Ascending aorta (tissue), 2 donors: ENCODE data around the gene LRRC53. TPM values are rescaled to one million over a fixed set of nuclear protein-coding genes. Genes with fewer than 3 reads are reported as not detected.
A peak's percentile ranks its signal among the peaks of the same experiment; 100 is the strongest.

Source experiments
- DNase-seq, 2 donors: peaks; one replicate each; pipeline ENCODE4 v3.0.0-alpha.2; 2019; ENCODE audit warnings: low spot score in 2 of 2
- H3K27ac ChIP-seq, 2 donors: fragments of 200-600 bp; sonication (generic); one replicate each; pipeline ENCODE4 v1.5.1; 2016 to 2017; ENCODE audit warnings: mild to moderate bottlenecking in 1 of 2
- H3K27me3 ChIP-seq: fragments of 200-600 bp; sonication (generic); one replicate; pipeline ENCODE4 v1.5.1; 2017
- H3K36me3 ChIP-seq, 2 donors: fragments of 200-600 bp; sonication (generic); one replicate each; pipeline ENCODE4 v1.5.1; 2016
- H3K4me1 ChIP-seq, 2 donors: fragments of 200-600 bp; sonication (generic); one replicate each; pipeline ENCODE4 v1.5.1; 2016 to 2017; ENCODE audit warnings: mild to moderate bottlenecking in 1 of 2
- H3K4me3 ChIP-seq, 2 donors: fragments of 200-600 bp; sonication (generic); one replicate each; pipeline ENCODE4 v1.5.1; 2016 to 2017; ENCODE audit warnings: mild to moderate bottlenecking in 1 of 2
- H3K9me3 ChIP-seq, 2 donors: fragments of 200-600 bp; sonication (generic); one replicate each; pipeline ENCODE4 v1.5.1; 2016
- CTCF ChIP-seq, 3 experiments: fragments of 200-600 bp in 2 of 3; fragments of 450-650 bp in 1 of 3; sonication (generic) in 2 of 3; IDR thresholded peaks; one replicate each; pipeline ENCODE4 v1.5.1; 2016 to 2019; ENCODE audit warnings: antibody characterized with exemption in 3 of 3, mild to moderate bottlenecking in 1 of 3, moderate library complexity in 1 of 3
- intact Hi-C: fragments of 100-400 bp; cut with DNase I; formaldehyde crosslinking; loops from one replicate; pipeline ENCODE4 v1.15.1; 2023
- total RNA-seq: library from RNA; depleted of rRNA; stranded (reverse); fragments of >200 nt; gene quantifications from one replicate; pipeline ENCODE4 v1.1.0, GENCODE V29; 2016

LRRC53 gene
- total RNA-seq, 1 donor from 2014 or later = not detected

- Histone ChIP-seq H3K27ac (peak overlapping the region in 1 of 2 donors; percentile 63), H3K36me3 (no peaks in the 10 kb centered on the region), H3K4me3 (no peak overlapping the region), H3K9me3 (no peaks in the 10 kb centered on the region), H3K27me3 (no peaks in the 10 kb centered on the region), H3K4me1 (peaks cover 0 to 4% of the 10 kb centered on the region in 2 donors)
- no peak for TF ChIP-seq CTCF (IDR thresholded peaks at IDR 0.05)
- intact Hi-C loops = loop anchor here (5.0 kb wide), 1 partner anchor 274 kb away; the partner anchor contains the start of genes FPGT and LRRIQ3
- DNase-seq = no peak
Measured at GRCh38 chr1:74471470-74471869, 40.9 kb downstream of the LRRC53 start.

- H3K4me1 ChIP-seq = peaks cover 0 to 4% of the 10 kb centered on the region in 2 donors
- no peak for TF ChIP-seq CTCF (IDR thresholded peaks at IDR 0.05)
- H3K4me3 ChIP-seq = no peak overlapping the region
- intact Hi-C loops = loop anchor here (5.0 kb wide), 1 partner anchor 274 kb away; the partner anchor contains the start of genes FPGT and LRRIQ3
- no peaks in the 10 kb centered on the region for H3K9me3 ChIP-seq
- no peaks in the 10 kb centered on the region for H3K36me3 ChIP-seq
- no peaks in the 10 kb centered on the region for H3K27me3 ChIP-seq
- peak overlapping the region; percentile 13 to 63 for H3K27ac ChIP-seq
- no peak for DNase-seq
Measured at GRCh38 chr1:74470936-74471335, 41.5 kb downstream of the LRRC53 start.

GRCh38 chr1:74470251-74470650 lies 42.2 kb downstream of the LRRC53 start:
- no peak for DNase-seq
- intact Hi-C loops = loop anchor here (5.0 kb wide), 1 partner anchor 273 kb away; the partner anchor contains the start of genes FPGT and LRRIQ3

GRCh38 chr1:74468982-74469603 lies 43.3 kb downstream of the LRRC53 start:
- Histone ChIP-seq H3K36me3 (no peaks in the 10 kb centered on the region), H3K4me1 (peaks cover 0 to 4% of the 10 kb centered on the region in 2 donors), H3K4me3 (no peak overlapping the region), H3K9me3 (no peaks in the 10 kb centered on the region), H3K27ac (no peak overlapping the region), H3K27me3 (no peaks in the 10 kb centered on the region)
- intact Hi-C loops = no loop called here
- no peak for DNase-seq
- TF ChIP-seq CTCF (IDR thresholded peaks at IDR 0.05) = peak in 2 of 3 experiments; percentile 46 to 58

More at GRCh38 chr1:74470251-74470650, 42.2 kb downstream of the LRRC53 start:
- Histone ChIP-seq H3K36me3 (no peaks in the 10 kb centered on the region), H3K9me3 (no peaks in the 10 kb centered on the region), H3K27ac (peak overlapping the region in 1 of 2 donors; percentile 63), H3K27me3 (no peaks in the 10 kb centered on the region), H3K4me3 (peak overlapping the region in 1 of 2 donors; percentile 0), H3K4me1 (peaks cover 0 to 4% of the 10 kb centered on the region in 2 donors)
- TF ChIP-seq CTCF (IDR thresholded peaks at IDR 0.05) = no peak

- no peak for DNase-seq
- peaks cover 0 to 4% of the 10 kb centered on the region in 2 donors for H3K4me1 ChIP-seq
- H3K4me3 ChIP-seq = no peak overlapping the region
- H3K27me3 ChIP-seq = no peaks in the 10 kb centered on the region
- H3K36me3 ChIP-seq = no peaks in the 10 kb centered on the region
- no peak overlapping the region for H3K27ac ChIP-seq
- intact Hi-C loops = no loop called here
- TF ChIP-seq CTCF (IDR thresholded peaks at IDR 0.05) = no peak
- H3K9me3 ChIP-seq = no peaks in the 10 kb centered on the region
Measured at GRCh38 chr1:74467786-74468377, 44.5 kb downstream of the LRRC53 start.
